ENCODE measurements around the gene SVOPL. TPM values are rescaled to one million over a fixed set of nuclear protein-coding genes. Genes with fewer than 3 reads are reported as not detected.
"Not testable (repeated sequence)": the region's sequence is repeated elsewhere in the genome, so short reads cannot be mapped to it uniquely, and the experiment has no call there.

Gene SVOPL
- total and polyA plus RNA-seq, 10 of the 15 experiments (the other 5 are each of a cell fraction or from before 2014, with no cell fraction given): 0.15 TPM; not detected in 9

DNA sequence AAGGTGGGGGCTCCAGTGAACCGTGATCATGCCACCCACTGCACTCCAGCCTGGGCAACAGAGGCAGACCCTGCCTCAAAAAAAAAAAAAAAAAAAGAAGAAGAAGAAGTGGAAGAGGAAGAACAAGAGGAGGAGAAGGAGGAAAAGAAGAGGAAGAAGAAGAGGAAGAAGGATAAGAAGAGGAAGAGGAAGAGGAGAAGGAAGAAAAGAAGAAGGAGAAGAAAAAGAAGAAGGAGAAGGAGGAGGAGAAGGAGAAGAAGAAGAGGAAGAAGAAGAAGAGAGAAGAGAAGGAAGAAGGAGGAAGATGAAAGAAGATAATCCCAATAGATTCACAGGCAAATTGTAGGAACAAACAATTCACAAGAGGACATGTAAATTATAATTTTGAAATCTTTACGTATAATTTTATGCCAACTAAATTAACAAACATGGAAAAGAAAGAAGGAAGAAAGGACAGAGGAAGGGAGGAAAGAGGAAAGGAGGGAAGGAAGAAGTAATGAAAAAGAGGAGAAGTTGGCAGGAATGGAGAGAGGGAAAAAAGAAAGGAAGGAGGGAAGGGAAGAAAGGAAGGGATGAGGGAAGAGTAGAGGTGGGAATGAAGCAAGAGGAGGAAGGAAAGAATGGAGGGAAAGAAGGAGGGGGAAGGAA, 3.5 kb downstream of the SVOPL start:
- H3K9ac ChIP-seq (ENCODE audit: control insufficient read depth, insufficient read depth, low read length): no peak overlapping the region
- H3K36me3 ChIP-seq (ENCODE audit: control insufficient read depth in 2 of 2, insufficient read depth in 2 of 2, low read length in 1 of 2): no peaks in the 10 kb centered on the region
- POLR2A ChIA-PET: no interaction called here
- in situ Hi-C loops (cut with MboI): no loop called here
- no peaks in the 10 kb centered on the region for H3K4me1 ChIP-seq (ENCODE audit: control insufficient read depth, insufficient read depth, low read length)
- no peaks in the 10 kb centered on the region for H3K9me3 ChIP-seq (replicated peaks; ENCODE audit: control insufficient read depth, insufficient read depth, low read length)
- ATAC-seq (no peak), FAIRE-seq (no peak), DNase-seq (ENCODE audit: low read depth, low spot score) (no peak)
- no peak for TF ChIP-seq TAF1 (IDR thresholded peaks at IDR 0.05; ENCODE audit: borderline replicate concordance, low read depth, low read length)
- TF ChIP-seq, protein P1, sequence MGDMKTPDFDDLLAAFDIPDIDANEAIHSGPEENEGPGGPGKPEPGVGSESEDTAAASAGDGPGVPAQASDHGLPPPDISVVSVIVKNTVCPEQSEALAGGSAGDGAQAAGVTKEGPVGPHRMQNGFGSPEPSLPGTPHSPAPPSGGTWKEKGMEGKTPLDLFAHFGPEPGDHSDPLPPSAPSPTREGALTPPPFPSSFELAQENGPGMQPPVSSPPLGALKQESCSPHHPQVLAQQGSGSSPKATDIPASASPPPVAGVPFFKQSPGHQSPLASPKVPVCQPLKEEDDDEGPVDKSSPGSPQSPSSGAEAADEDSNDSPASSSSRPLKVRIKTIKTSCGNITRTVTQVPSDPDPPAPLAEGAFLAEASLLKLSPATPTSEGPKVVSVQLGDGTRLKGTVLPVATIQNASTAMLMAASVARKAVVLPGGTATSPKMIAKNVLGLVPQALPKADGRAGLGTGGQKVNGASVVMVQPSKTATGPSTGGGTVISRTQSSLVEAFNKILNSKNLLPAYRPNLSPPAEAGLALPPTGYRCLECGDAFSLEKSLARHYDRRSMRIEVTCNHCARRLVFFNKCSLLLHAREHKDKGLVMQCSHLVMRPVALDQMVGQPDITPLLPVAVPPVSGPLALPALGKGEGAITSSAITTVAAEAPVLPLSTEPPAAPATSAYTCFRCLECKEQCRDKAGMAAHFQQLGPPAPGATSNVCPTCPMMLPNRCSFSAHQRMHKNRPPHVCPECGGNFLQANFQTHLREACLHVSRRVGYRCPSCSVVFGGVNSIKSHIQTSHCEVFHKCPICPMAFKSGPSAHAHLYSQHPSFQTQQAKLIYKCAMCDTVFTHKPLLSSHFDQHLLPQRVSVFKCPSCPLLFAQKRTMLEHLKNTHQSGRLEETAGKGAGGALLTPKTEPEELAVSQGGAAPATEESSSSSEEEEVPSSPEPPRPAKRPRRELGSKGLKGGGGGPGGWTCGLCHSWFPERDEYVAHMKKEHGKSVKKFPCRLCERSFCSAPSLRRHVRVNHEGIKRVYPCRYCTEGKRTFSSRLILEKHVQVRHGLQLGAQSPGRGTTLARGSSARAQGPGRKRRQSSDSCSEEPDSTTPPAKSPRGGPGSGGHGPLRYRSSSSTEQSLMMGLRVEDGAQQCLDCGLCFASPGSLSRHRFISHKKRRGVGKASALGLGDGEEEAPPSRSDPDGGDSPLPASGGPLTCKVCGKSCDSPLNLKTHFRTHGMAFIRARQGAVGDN (IDR thresholded peaks at IDR 0.05): no peak
- no peak for TF ChIP-seq BMI1 (IDR thresholded peaks at IDR 0.05; ENCODE audit: borderline replicate concordance)
- TF ChIP-seq KAT2A (conservative IDR thresholded peaks at IDR 0.05; ENCODE audit: control insufficient read depth, low read depth, low read length): no peak
- TF ChIP-seq SMARCA5 (IDR thresholded peaks at IDR 0.05): no peak
- no peak for TF ChIP-seq PAX5 (IDR thresholded peaks at IDR 0.05; ENCODE audit: borderline replicate concordance, low read depth, low read length)
- TF ChIP-seq TCF3 (IDR thresholded peaks at IDR 0.05; ENCODE audit: borderline replicate concordance, insufficient read depth, low read depth, low read length): no peak
- no peak for TF ChIP-seq SP1 (IDR thresholded peaks at IDR 0.05; ENCODE audit: low read depth, low read length)
- TF ChIP-seq POU2F2 (IDR thresholded peaks at IDR 0.05; ENCODE audit: borderline replicate concordance, low read depth, low read length): no peak
- no peak for TF ChIP-seq EZH2 (IDR thresholded peaks at IDR 0.05; ENCODE audit: borderline replicate concordance, control insufficient read depth, low read depth, low read length)
- no TSS peak for BruUV-seq (replicated peaks)
- no peaks in the 10 kb centered on the region for H3K27me3 ChIP-seq (replicated peaks in 1 of 2; ENCODE audit: control insufficient read depth in 2 of 2, insufficient read depth in 2 of 2, low read length in 1 of 2)
- H3K27ac ChIP-seq (ENCODE audit: control insufficient read depth, insufficient read depth): no peak overlapping the region
- H2AFZ ChIP-seq (ENCODE audit: control insufficient read depth, low read depth, low read length): no peak overlapping the region
- CTCF ChIA-PET: no interaction called here
- intact Hi-C loops (cut with micrococcal nuclease; ENCODE audit: unreplicated experiment): no loop called here
- no peaks in the 10 kb centered on the region for H4K20me1 ChIP-seq (ENCODE audit: control insufficient read depth, insufficient read depth)
- SMC1A ChIA-PET (ENCODE audit: uncharacterized antibody, unreplicated experiment): no interaction called here
- RAD21 ChIA-PET (ENCODE audit: unreplicated experiment): no interaction called here
- no peak overlapping the region for H3K4me3 ChIP-seq
- WGBS (ENCODE audit: insufficient coverage, insufficient replicate concordance, low lambda C conversion rate, missing lambda C conversion rate): 19% methylated on average over 2 of the region's 2 CpGs
- H3K79me2 ChIP-seq (ENCODE audit: control insufficient read depth, insufficient read depth, low read length): no peaks in the 10 kb centered on the region
- no peak overlapping the region for H3K4me2 ChIP-seq (ENCODE audit: control insufficient read depth, insufficient read depth)

DNA sequence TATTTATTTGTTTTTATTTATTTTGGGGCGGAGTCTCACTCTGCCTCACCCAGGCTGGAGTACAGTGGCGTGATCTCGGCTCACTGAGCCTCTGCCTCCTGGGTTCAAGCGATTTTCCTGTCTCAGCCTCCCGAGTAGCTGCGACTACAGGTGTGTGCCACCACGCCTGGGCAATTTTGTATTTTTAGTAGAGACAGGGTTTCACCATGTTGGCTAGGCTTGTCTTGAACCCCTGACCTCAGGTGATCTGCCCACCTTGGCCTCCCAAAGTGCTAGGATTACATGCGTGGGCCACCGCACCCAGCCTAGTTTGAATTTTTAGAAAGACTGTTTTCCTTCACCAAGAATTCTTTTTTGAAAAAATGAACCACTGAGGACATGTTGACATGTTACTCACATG, 5.4 kb downstream of the SVOPL start:
- RAD21 ChIA-PET (ENCODE audit: unreplicated experiment); FAIRE-seq; intact Hi-C loops (cut with micrococcal nuclease; ENCODE audit: unreplicated experiment); in situ Hi-C loops (cut with MboI); H3K27ac ChIP-seq (ENCODE audit: control insufficient read depth, insufficient read depth); H4K20me1 ChIP-seq (ENCODE audit: control insufficient read depth, insufficient read depth); POLR2A ChIA-PET; H3K9ac ChIP-seq (ENCODE audit: control insufficient read depth, insufficient read depth, low read length); H3K79me2 ChIP-seq (ENCODE audit: control insufficient read depth, insufficient read depth, low read length); H3K4me3 ChIP-seq; H3K9me3 ChIP-seq (replicated peaks; ENCODE audit: control insufficient read depth, insufficient read depth, low read length); H3K4me2 ChIP-seq (ENCODE audit: control insufficient read depth, insufficient read depth); H2AFZ ChIP-seq (ENCODE audit: control insufficient read depth, low read depth, low read length); BruUV-seq (replicated peaks); ATAC-seq; H3K27me3 ChIP-seq (replicated peaks in 1 of 2; ENCODE audit: control insufficient read depth in 2 of 2, insufficient read depth in 2 of 2, low read length in 1 of 2); H3K36me3 ChIP-seq (ENCODE audit: control insufficient read depth in 2 of 2, insufficient read depth in 2 of 2, low read length in 1 of 2); DNase-seq (ENCODE audit: low read depth, low spot score); H3K4me1 ChIP-seq (ENCODE audit: control insufficient read depth, insufficient read depth, low read length); SMC1A ChIA-PET (ENCODE audit: uncharacterized antibody, unreplicated experiment): not testable (repeated sequence)
- CTCF ChIA-PET: interaction anchor here (1.0 kb wide), 1 partner anchor 9 kb away, joined by 3 read pairs; no protein-coding TSS in a partner anchor
- 56% methylated on average over 9 of the region's 9 CpGs for WGBS (ENCODE audit: insufficient coverage, insufficient replicate concordance, low lambda C conversion rate, missing lambda C conversion rate)
